ENCODE data around the gene CD19. TPM values are rescaled to one million over a fixed set of nuclear protein-coding genes. Genes with fewer than 3 reads are reported as not detected.

CD19 gene
- total RNA-seq, 1 experiment from 2014 or later = not detected

DNA sequence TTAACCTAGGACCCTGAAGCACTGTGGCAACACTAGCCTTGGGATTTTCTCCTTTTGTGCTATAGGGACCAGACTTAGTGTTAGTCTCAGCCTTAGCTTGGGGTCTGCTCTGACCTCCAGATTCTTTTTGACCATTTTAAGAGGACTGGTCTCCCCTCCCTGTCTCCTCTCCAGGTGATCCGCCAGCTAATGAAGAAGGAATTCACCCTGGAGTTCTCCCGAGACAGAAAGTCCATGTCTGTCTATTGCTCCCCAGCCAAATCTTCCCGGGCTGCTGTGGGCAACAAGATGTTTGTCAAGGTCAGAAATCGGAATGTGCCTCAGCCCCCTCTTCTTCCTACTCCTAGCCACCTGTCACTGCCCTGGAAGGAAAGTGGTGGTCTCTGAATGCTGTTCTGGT is 33.9 kb upstream of the CD19 start:
- no peak for DNase-seq (ENCODE audit: low read depth, low spot score)
- no peak for ATAC-seq
- in situ Hi-C loops (cut with HindIII; ENCODE audit: low pct_unique_long_range_greater_than_20kb, low sequenced_read_pairs) = no loop called here
- ChIA-PET CTCF (no interaction called here), POLR2A (no interaction called here)
- Histone ChIP-seq H3K36me3 (ENCODE audit: control insufficient read depth, insufficient read depth, low read length) (no peaks in the 10 kb centered on the region), H3K4me1 (ENCODE audit: control insufficient read depth, insufficient read depth, low read length) (no peaks in the 10 kb centered on the region), H3K9me3 (ENCODE audit: control insufficient read depth, insufficient read depth, low read depth, low read length) (no peaks in the 10 kb centered on the region), H3K4me3 (ENCODE audit: low read depth in 2 of 2, low read length in 2 of 2) (no peak overlapping the region), H3K27ac (ENCODE audit: low read length) (no peak overlapping the region), H3K27me3 (ENCODE audit: control insufficient read depth, insufficient read depth, low read length) (no peaks in the 10 kb centered on the region)
- no TSS peak for BruUV-seq (replicated peaks)
- intact Hi-C loops (cut with micrococcal nuclease; ENCODE audit: unreplicated experiment) = no loop called here
- TF ChIP-seq SIN3A (IDR thresholded peaks at IDR 0.05; ENCODE audit: borderline replicate concordance, insufficient read depth, low read depth, low read length) (no peak), TCF7L2 (IDR thresholded peaks at IDR 0.05; ENCODE audit: low read depth, low read length) (no peak), POLR2AphosphoS5 (IDR thresholded peaks at IDR 0.05; ENCODE audit: low read depth, low read length) (no peak)
- TF ChIP-seq, protein P1, sequence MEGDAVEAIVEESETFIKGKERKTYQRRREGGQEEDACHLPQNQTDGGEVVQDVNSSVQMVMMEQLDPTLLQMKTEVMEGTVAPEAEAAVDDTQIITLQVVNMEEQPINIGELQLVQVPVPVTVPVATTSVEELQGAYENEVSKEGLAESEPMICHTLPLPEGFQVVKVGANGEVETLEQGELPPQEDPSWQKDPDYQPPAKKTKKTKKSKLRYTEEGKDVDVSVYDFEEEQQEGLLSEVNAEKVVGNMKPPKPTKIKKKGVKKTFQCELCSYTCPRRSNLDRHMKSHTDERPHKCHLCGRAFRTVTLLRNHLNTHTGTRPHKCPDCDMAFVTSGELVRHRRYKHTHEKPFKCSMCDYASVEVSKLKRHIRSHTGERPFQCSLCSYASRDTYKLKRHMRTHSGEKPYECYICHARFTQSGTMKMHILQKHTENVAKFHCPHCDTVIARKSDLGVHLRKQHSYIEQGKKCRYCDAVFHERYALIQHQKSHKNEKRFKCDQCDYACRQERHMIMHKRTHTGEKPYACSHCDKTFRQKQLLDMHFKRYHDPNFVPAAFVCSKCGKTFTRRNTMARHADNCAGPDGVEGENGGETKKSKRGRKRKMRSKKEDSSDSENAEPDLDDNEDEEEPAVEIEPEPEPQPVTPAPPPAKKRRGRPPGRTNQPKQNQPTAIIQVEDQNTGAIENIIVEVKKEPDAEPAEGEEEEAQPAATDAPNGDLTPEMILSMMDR (IDR thresholded peaks at IDR 0.05) = no peak
- TF ChIP-seq, protein P2, sequence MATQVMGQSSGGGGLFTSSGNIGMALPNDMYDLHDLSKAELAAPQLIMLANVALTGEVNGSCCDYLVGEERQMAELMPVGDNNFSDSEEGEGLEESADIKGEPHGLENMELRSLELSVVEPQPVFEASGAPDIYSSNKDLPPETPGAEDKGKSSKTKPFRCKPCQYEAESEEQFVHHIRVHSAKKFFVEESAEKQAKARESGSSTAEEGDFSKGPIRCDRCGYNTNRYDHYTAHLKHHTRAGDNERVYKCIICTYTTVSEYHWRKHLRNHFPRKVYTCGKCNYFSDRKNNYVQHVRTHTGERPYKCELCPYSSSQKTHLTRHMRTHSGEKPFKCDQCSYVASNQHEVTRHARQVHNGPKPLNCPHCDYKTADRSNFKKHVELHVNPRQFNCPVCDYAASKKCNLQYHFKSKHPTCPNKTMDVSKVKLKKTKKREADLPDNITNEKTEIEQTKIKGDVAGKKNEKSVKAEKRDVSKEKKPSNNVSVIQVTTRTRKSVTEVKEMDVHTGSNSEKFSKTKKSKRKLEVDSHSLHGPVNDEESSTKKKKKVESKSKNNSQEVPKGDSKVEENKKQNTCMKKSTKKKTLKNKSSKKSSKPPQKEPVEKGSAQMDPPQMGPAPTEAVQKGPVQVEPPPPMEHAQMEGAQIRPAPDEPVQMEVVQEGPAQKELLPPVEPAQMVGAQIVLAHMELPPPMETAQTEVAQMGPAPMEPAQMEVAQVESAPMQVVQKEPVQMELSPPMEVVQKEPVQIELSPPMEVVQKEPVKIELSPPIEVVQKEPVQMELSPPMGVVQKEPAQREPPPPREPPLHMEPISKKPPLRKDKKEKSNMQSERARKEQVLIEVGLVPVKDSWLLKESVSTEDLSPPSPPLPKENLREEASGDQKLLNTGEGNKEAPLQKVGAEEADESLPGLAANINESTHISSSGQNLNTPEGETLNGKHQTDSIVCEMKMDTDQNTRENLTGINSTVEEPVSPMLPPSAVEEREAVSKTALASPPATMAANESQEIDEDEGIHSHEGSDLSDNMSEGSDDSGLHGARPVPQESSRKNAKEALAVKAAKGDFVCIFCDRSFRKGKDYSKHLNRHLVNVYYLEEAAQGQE (IDR thresholded peaks at IDR 0.05; ENCODE audit: insufficient read depth in 1 of 2, low read depth in 2 of 2, low read length in 1 of 2) = no peak

DNA sequence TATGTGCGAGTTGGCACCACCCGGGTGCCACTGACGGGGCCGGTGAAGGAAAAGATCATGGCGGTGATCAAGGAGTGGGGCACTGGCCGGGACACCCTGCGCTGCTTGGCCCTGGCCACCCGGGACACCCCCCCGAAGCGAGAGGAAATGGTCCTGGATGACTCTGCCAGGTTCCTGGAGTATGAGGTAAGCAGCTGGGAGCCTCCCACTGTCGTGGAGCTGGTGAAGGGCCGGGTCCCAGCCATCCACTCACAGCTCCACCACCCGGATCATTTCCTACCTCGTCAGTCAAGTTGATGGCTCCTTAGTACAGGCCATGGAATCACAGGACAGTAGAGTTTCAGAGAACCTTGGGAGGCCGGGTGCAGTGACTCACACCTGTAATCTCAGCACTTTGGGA is 33.5 kb upstream of the CD19 start:
- Histone ChIP-seq H3K4me3 (ENCODE audit: low read depth in 2 of 2, low read length in 2 of 2) (no peak overlapping the region), H3K27me3 (ENCODE audit: control insufficient read depth, insufficient read depth, low read length) (no peaks in the 10 kb centered on the region), H3K36me3 (ENCODE audit: control insufficient read depth, insufficient read depth, low read length) (no peaks in the 10 kb centered on the region), H3K27ac (ENCODE audit: low read length) (no peak overlapping the region), H3K9me3 (ENCODE audit: control insufficient read depth, insufficient read depth, low read depth, low read length) (no peaks in the 10 kb centered on the region), H3K4me1 (ENCODE audit: control insufficient read depth, insufficient read depth, low read length) (no peaks in the 10 kb centered on the region)
- TF ChIP-seq, protein P2 (IDR thresholded peaks at IDR 0.05; ENCODE audit: insufficient read depth in 1 of 2, low read depth in 2 of 2, low read length in 1 of 2) = no peak
- TF ChIP-seq, protein P1 (IDR thresholded peaks at IDR 0.05) = no peak
- TF ChIP-seq SIN3A (IDR thresholded peaks at IDR 0.05; ENCODE audit: borderline replicate concordance, insufficient read depth, low read depth, low read length) = no peak
- no peak for TF ChIP-seq POLR2AphosphoS5 (IDR thresholded peaks at IDR 0.05; ENCODE audit: low read depth, low read length)
- no peak for TF ChIP-seq TCF7L2 (IDR thresholded peaks at IDR 0.05; ENCODE audit: low read depth, low read length)
- POLR2A ChIA-PET = no interaction called here
- in situ Hi-C loops (cut with HindIII; ENCODE audit: low pct_unique_long_range_greater_than_20kb, low sequenced_read_pairs) = no loop called here
- CTCF ChIA-PET = no interaction called here
- DNase-seq (ENCODE audit: low read depth, low spot score) (no peak), ATAC-seq (no peak)
- intact Hi-C loops (cut with micrococcal nuclease; ENCODE audit: unreplicated experiment) = no loop called here
- no TSS peak for BruUV-seq (replicated peaks)
